Thyroid gland (tissue), 4 donors: ENCODE results near the gene TBC1D2B.

ENCODE experiments used
- POLR2A ChIP-seq, 2 donors: fragments of 450-650 bp; IDR thresholded peaks; one replicate each; pipeline ENCODE4 v1.6.1; 2017; ENCODE audit warnings: antibody characterized with exemption in 2 of 2, mild to moderate bottlenecking in 2 of 2, moderate library complexity in 1 of 2
- TF ChIP-seq, protein P1 (sequence below), 6 experiments: fragments of 200-600 bp in 3 of 6; fragments of 450-650 bp in 3 of 6; sonication (generic) in 3 of 6; IDR thresholded peaks; one replicate each; pipeline ENCODE4 v1.5.1; 2016 to 2019; ENCODE audit warnings: antibody characterized with exemption in 6 of 6, mild to moderate bottlenecking in 2 of 6, inconsistent platforms in 1 of 6, moderate library complexity in 1 of 6

DNA sequence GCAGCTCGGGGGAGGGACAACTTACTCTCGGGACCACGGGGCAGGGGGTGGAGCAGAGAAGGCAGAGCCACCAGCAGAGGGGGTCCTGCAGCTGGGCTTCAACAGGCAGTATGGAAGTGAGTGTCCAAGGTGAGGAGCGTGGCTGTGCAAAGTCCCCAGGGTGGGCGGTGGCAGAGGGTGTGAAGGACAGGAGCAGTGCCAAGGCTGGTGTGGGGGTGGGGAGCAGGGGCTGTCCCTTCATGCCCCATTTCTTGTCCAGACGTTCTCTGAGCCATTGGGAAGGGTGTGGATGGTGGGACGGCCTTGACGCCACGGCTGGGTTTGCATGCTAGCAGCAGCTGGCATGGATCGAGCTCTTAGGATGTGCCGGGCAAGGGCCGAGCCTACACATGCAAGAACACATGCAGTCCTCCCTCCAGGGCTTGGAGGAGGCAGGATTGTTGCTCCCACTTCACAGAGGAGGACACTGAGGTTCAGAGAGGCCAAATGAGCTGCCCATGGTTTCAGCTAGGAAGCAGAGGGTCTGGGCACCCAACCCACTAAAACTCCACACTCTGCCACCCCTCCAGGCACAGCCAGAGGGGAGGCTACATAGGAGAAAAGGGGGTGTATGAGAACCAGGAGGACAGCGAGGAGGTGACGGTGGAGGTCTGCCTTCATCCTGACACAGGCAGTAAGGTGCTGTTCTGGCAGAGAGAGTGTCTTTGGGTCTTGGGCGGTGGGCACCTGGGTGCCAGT, 93.6 kb downstream of the TBC1D2B start:
- TF ChIP-seq, protein P1, sequence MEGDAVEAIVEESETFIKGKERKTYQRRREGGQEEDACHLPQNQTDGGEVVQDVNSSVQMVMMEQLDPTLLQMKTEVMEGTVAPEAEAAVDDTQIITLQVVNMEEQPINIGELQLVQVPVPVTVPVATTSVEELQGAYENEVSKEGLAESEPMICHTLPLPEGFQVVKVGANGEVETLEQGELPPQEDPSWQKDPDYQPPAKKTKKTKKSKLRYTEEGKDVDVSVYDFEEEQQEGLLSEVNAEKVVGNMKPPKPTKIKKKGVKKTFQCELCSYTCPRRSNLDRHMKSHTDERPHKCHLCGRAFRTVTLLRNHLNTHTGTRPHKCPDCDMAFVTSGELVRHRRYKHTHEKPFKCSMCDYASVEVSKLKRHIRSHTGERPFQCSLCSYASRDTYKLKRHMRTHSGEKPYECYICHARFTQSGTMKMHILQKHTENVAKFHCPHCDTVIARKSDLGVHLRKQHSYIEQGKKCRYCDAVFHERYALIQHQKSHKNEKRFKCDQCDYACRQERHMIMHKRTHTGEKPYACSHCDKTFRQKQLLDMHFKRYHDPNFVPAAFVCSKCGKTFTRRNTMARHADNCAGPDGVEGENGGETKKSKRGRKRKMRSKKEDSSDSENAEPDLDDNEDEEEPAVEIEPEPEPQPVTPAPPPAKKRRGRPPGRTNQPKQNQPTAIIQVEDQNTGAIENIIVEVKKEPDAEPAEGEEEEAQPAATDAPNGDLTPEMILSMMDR (IDR thresholded peaks at IDR 0.05), result no peak
- TF ChIP-seq POLR2A (IDR thresholded peaks at IDR 0.05), result no peak
